Measurements from ENCODE around the gene FRAS1. TPM values are rescaled to one million over a fixed set of nuclear protein-coding genes. Genes with fewer than 3 reads are reported as not detected.

The FRAS1 gene
- total RNA-seq, 1 experiment from 2014 or later = 3.4 TPM

DNA sequence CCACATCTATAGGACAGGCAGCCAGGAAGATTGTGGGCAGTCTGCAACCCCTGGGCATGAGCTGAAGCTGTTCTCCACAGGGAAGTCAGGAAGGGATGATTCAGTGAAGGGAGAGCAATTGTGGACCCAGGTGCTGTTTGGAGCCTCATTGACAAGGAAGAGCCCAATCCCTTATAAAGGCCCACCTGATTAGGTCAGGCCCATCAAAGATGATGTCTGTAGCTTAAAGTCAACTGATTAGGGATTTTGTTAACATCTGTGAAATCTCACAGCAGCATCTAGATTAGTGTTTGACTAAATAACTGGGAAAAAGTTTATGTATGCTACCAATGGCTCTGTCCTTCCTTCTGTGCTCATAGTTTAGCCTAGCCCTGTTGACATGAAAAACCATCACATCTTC is 127.5 kb downstream of the FRAS1 start:
- no peaks in the 10 kb centered on the region for H3F3A ChIP-seq (ENCODE audit: low read length, unreplicated experiment)
- no peaks in the 10 kb centered on the region for H3K9me3 ChIP-seq (ENCODE audit: low read length)
- H3K79me2 ChIP-seq (ENCODE audit: low read length) = no peaks in the 10 kb centered on the region
- TF ChIP-seq EZH2phosphoT487 (IDR thresholded peaks at IDR 0.05; ENCODE audit: borderline replicate concordance, low read length) = no peak
- no peaks in the 10 kb centered on the region for H3K36me3 ChIP-seq (ENCODE audit: low read depth, low read length)
- DNase-seq (no peak), ATAC-seq (no peak)
- no peak overlapping the region for H2AFZ ChIP-seq (ENCODE audit: low read length)
- ChIA-PET POLR2A (ENCODE audit: unreplicated experiment) (no interaction called here), CTCF (no interaction called here)
- no peaks in the 10 kb centered on the region for H3K4me1 ChIP-seq (ENCODE audit: insufficient read depth, low read length)
- H3K4me3 ChIP-seq (ENCODE audit: low read length) = no peak overlapping the region
- intact Hi-C loops (cut with micrococcal nuclease) = no loop called here
- H4K20me1 ChIP-seq (ENCODE audit: low read length) = no peaks in the 10 kb centered on the region
- H3K4me2 ChIP-seq (ENCODE audit: low read length) = no peak overlapping the region
- no TSS peak for BruUV-seq (replicated peaks)
- H3K9ac ChIP-seq (ENCODE audit: low read length) = no peak overlapping the region
- no peaks in the 10 kb centered on the region for H3K9me2 ChIP-seq (replicated peaks; ENCODE audit: low read length)
- no peak overlapping the region for H3K27ac ChIP-seq (ENCODE audit: low read length)
- no peaks in the 10 kb centered on the region for H3K27me3 ChIP-seq (ENCODE audit: low read length)

DNA sequence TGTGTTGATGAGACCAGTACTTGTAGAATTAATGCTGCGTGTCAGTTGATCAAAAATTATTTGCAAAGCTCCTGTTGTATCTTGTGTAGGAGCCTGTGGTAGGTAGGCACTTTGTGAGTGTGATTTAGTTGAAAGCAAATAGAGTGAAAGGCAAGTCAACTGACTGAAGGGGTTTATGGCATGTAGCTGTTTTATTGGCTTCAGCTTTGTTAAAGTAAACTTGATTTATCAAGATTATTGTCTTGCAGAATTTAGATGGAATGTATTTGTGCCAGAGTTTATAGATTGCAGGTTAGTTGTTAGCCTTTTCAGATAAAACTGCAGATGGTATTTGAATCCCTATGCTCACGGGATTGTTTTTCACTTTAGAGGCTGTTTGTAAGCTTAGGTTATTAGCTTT is 128.0 kb downstream of the FRAS1 start:
- ChIA-PET POLR2A (ENCODE audit: unreplicated experiment) (no interaction called here), CTCF (no interaction called here)
- no peaks in the 10 kb centered on the region for H4K20me1 ChIP-seq (ENCODE audit: low read length)
- H3F3A ChIP-seq (ENCODE audit: low read length, unreplicated experiment) = no peaks in the 10 kb centered on the region
- H3K36me3 ChIP-seq (ENCODE audit: low read depth, low read length) = no peaks in the 10 kb centered on the region
- H3K27me3 ChIP-seq (ENCODE audit: low read length) = no peaks in the 10 kb centered on the region
- H3K27ac ChIP-seq (ENCODE audit: low read length) = no peak overlapping the region
- H3K4me1 ChIP-seq (ENCODE audit: insufficient read depth, low read length) = no peaks in the 10 kb centered on the region
- intact Hi-C loops (cut with micrococcal nuclease) = no loop called here
- H3K9me2 ChIP-seq (replicated peaks; ENCODE audit: low read length) = no peaks in the 10 kb centered on the region
- ATAC-seq (no peak), DNase-seq (no peak)
- TF ChIP-seq EZH2 (IDR thresholded peaks at IDR 0.05; ENCODE audit: low read length, unreplicated experiment) = no peak
- TF ChIP-seq, protein P1, sequence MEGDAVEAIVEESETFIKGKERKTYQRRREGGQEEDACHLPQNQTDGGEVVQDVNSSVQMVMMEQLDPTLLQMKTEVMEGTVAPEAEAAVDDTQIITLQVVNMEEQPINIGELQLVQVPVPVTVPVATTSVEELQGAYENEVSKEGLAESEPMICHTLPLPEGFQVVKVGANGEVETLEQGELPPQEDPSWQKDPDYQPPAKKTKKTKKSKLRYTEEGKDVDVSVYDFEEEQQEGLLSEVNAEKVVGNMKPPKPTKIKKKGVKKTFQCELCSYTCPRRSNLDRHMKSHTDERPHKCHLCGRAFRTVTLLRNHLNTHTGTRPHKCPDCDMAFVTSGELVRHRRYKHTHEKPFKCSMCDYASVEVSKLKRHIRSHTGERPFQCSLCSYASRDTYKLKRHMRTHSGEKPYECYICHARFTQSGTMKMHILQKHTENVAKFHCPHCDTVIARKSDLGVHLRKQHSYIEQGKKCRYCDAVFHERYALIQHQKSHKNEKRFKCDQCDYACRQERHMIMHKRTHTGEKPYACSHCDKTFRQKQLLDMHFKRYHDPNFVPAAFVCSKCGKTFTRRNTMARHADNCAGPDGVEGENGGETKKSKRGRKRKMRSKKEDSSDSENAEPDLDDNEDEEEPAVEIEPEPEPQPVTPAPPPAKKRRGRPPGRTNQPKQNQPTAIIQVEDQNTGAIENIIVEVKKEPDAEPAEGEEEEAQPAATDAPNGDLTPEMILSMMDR (conservative IDR thresholded peaks at IDR 0.05; ENCODE audit: low read depth, low read length) = no peak
- H3K4me3 ChIP-seq (ENCODE audit: low read length) = no peak overlapping the region
- H3K9ac ChIP-seq (ENCODE audit: low read length) = no peak overlapping the region
- no peak overlapping the region for H2AFZ ChIP-seq (ENCODE audit: low read length)
- H3K4me2 ChIP-seq (ENCODE audit: low read length) = no peak overlapping the region
- no TSS peak for BruUV-seq (replicated peaks)
- no peaks in the 10 kb centered on the region for H3K79me2 ChIP-seq (ENCODE audit: low read length)
- no peaks in the 10 kb centered on the region for H3K9me3 ChIP-seq (ENCODE audit: low read length)

DNA sequence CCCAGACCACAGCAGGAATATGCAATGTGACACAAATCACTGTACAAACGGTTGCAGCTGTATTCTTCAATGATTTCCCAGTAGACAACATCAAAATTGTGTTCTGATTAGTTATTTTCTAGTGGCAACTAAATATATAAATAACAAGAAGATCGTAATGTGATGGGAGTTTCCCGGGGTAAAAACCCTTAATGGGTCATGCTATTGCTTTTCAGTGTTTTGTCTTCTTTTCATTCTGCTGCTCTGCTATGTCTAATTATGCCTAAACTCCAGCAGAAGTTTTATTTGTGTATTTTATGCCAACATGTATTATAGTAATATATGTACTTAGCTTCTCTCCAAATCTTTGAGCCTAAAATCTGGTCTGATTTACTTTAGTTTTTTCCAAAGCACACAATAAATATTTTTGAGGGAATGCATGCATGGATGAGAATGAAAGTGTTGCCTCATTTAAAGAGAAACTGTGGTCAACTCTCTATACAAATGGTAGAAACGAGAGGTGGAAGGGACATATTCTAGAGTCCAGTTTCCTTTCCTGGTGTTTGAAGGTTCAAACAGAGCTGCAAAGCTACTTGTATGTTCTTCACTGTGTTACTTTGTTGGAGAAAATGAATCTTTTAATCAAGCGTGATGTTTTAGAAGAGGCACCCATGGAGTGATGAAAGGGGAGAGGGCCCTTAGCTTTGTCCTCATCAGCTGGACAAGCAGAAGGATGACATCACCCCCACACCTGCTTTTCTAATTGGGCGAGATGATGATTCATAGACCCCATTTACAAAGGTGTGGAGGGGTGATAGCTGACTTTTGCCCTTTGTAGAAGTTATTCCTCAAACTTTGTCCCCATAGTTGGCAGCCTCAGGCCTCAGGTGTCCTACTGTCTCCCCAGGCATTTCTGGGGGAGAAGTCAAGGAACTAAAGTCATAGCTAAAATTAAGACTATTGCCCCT is 129.7 kb downstream of the FRAS1 start:
- Histone ChIP-seq H3K4me3 (ENCODE audit: low read length) (no peak overlapping the region), H3K9me3 (ENCODE audit: low read length) (no peaks in the 10 kb centered on the region), H3K36me3 (ENCODE audit: low read depth, low read length) (no peaks in the 10 kb centered on the region), H3K9ac (ENCODE audit: low read length) (no peak overlapping the region), H3K27ac (ENCODE audit: low read length) (no peak overlapping the region), H4K20me1 (ENCODE audit: low read length) (no peaks in the 10 kb centered on the region), H2AFZ (ENCODE audit: low read length) (no peak overlapping the region), H3F3A (ENCODE audit: low read length, unreplicated experiment) (no peaks in the 10 kb centered on the region), H3K4me1 (ENCODE audit: insufficient read depth, low read length) (no peaks in the 10 kb centered on the region), H3K27me3 (ENCODE audit: low read length) (no peaks in the 10 kb centered on the region), H3K9me2 (replicated peaks; ENCODE audit: low read length) (no peaks in the 10 kb centered on the region), H3K4me2 (ENCODE audit: low read length) (no peak overlapping the region), H3K79me2 (ENCODE audit: low read length) (no peaks in the 10 kb centered on the region)
- TF ChIP-seq EZH2 (IDR thresholded peaks at IDR 0.05; ENCODE audit: low read length, unreplicated experiment) = no peak
- TF ChIP-seq EZH2phosphoT487 (IDR thresholded peaks at IDR 0.05; ENCODE audit: borderline replicate concordance, low read length) = no peak
- TF ChIP-seq, protein P1 (conservative IDR thresholded peaks at IDR 0.05; ENCODE audit: low read depth, low read length) = no peak
- no peak for ATAC-seq
- ChIA-PET CTCF (no interaction called here), POLR2A (ENCODE audit: unreplicated experiment) (no interaction called here)
- BruUV-seq (replicated peaks) = no TSS peak
- no peak for DNase-seq
- intact Hi-C loops (cut with micrococcal nuclease) = no loop called here

Measured in PC-3 (cell line).